Measurements from ENCODE around the gene FOXD1.

DNA sequence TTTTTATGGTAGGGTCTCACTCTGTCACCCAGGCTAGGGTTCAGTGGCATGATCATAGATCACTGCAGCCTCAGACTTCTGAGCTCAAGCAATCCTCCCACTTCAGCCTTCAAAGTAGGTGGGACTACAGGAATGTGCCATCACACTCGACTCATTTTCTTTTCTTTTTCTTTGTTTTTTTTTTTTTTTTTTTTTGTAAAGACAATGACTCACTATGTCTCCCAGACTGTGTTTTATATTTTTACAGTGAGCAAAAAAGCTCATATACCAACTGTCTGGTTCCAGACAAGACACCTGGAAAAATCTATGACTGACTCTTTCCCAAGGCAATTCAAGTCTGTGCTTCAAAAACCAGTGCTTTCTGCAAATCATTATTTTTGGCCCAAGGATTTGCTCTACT, 10.8 kb upstream of the FOXD1 start:
- TF ChIP-seq POLR2A (IDR thresholded peaks at IDR 0.05; ENCODE audit: control extremely low read depth in 1 of 2, low read depth in 2 of 2, low read length in 2 of 2) (no peak), EZH2 (IDR thresholded peaks at IDR 0.05; ENCODE audit: low read depth, low read length, severe bottlenecking) (no peak), POLR2AphosphoS5 (IDR thresholded peaks at IDR 0.05; ENCODE audit: low read depth, low read length) (no peak)
- TF ChIP-seq, protein P1, sequence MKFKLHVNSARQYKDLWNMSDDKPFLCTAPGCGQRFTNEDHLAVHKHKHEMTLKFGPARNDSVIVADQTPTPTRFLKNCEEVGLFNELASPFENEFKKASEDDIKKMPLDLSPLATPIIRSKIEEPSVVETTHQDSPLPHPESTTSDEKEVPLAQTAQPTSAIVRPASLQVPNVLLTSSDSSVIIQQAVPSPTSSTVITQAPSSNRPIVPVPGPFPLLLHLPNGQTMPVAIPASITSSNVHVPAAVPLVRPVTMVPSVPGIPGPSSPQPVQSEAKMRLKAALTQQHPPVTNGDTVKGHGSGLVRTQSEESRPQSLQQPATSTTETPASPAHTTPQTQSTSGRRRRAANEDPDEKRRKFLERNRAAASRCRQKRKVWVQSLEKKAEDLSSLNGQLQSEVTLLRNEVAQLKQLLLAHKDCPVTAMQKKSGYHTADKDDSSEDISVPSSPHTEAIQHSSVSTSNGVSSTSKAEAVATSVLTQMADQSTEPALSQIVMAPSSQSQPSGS (IDR thresholded peaks at IDR 0.05; ENCODE audit: low read length), result no peak

Measured in H1 (cell line).